Stimulated activated CD8-positive, alpha-beta memory T cell treated with anti-CD3 and anti-CD28 coated beads, Interleukin-7, amount 100 ng/mL, for 1 hour (primary cell): ENCODE measurements around the gene ADAM11.

ENCODE experiments used
- DNase-seq, 2 donors: peaks; one replicate each; pipeline ENCODE4 v3.0.0-alpha.2; 2020; ENCODE audit warnings: low read depth in 2 of 2

ADAM11 gene

GRCh38 chr17:44830359-44831288, 71.8 kb downstream of the ADAM11 start:
- DNase-seq: no peak

GRCh38 chr17:44831371-44831770, 72.6 kb downstream of the ADAM11 start:
- no peak for DNase-seq
